Right atrium auricular region (tissue), 2 donors: ENCODE measurements around the gene MFGE8. TPM values are rescaled to one million over a fixed set of nuclear protein-coding genes. Genes with fewer than 3 reads are reported as not detected.

ENCODE experiments used
- DNase-seq: peaks from one replicate; pipeline ENCODE4 v3.0.0-alpha.2; 2019; ENCODE audit warnings: low spot score
- H3K27ac ChIP-seq, 2 donors: fragments of 200-600 bp; sonication (generic); 1 replicate in 1 of 2; 2 replicates in 1 of 2; pipeline ENCODE4 v1.5.1; 2016 to 2019
- H3K27me3 ChIP-seq, 2 donors: fragments of 200-600 bp; sonication (generic); one replicate each; pipeline versions ENCODE4 v1.5.1 to v1.6.0; 2017 to 2019
- H3K36me3 ChIP-seq: fragments of 200-600 bp; sonication (generic); one replicate; pipeline ENCODE4 v1.5.1; 2016
- H3K4me1 ChIP-seq, 2 donors: fragments of 200-600 bp; sonication (generic); one replicate each; pipeline versions ENCODE4 v1.5.1 to v1.6.0; 2017 to 2019
- H3K4me3 ChIP-seq, 2 donors: fragments of 200-600 bp; sonication (generic); 1 replicate in 1 of 2; 2 replicates in 1 of 2; pipeline ENCODE4 v1.5.1; 2017 to 2019; ENCODE audit warnings: mild to moderate bottlenecking in 1 of 2, moderate library complexity in 1 of 2
- H3K9me3 ChIP-seq, 2 donors: fragments of 200-600 bp; sonication (generic); one replicate each; pipeline ENCODE4 v1.5.1; 2019
- total RNA-seq, 2 donors: library from RNA; depleted of rRNA; stranded (reverse); fragments of >200 nt; gene quantifications; one replicate each; pipeline ENCODE4 v1.1.0, GENCODE V29; 2016
- TF ChIP-seq, protein P1 (sequence below), 2 donors: fragments of 200-600 bp; sonication (generic); IDR thresholded peaks; one replicate each; pipeline ENCODE4 v1.5.1; 2019; ENCODE audit warnings: antibody characterized with exemption in 2 of 2

Gene MFGE8
- total RNA-seq, 2 donors from 2014 or later, result 341 to 552 TPM

DNA sequence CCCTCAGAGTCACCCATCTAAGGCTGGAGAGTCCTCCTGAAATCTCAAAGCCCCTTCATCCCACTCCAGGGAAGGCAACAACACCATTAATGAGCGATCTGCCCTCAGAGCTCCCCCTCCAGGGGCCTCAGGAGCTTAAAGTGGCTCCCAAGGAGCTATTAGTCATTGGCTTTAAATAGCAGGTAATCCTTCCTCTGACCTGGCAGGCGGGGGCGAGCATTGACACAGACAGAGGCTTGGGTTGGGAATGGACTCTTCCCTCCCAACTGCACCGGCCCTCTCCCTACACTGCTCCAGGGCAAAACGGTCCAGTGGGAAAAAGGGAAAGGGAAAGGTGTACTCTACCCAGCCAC, 1.4 kb downstream of the MFGE8 start:
- H3K4me1 ChIP-seq, result peaks cover 0 to 59% of the 10 kb centered on the region in 2 donors
- H3K27me3 ChIP-seq, result no peaks in the 10 kb centered on the region
- peak overlapping the region; percentile 91 to 97 for H3K27ac ChIP-seq
- H3K9me3 ChIP-seq, result no peaks in the 10 kb centered on the region
- peaks cover 39% of the 10 kb centered on the region for H3K36me3 ChIP-seq
- TF ChIP-seq, protein P1, sequence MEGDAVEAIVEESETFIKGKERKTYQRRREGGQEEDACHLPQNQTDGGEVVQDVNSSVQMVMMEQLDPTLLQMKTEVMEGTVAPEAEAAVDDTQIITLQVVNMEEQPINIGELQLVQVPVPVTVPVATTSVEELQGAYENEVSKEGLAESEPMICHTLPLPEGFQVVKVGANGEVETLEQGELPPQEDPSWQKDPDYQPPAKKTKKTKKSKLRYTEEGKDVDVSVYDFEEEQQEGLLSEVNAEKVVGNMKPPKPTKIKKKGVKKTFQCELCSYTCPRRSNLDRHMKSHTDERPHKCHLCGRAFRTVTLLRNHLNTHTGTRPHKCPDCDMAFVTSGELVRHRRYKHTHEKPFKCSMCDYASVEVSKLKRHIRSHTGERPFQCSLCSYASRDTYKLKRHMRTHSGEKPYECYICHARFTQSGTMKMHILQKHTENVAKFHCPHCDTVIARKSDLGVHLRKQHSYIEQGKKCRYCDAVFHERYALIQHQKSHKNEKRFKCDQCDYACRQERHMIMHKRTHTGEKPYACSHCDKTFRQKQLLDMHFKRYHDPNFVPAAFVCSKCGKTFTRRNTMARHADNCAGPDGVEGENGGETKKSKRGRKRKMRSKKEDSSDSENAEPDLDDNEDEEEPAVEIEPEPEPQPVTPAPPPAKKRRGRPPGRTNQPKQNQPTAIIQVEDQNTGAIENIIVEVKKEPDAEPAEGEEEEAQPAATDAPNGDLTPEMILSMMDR (IDR thresholded peaks at IDR 0.05), result no peak
- peak overlapping the region; percentile 78 to 80 for H3K4me3 ChIP-seq
- no peak for DNase-seq

DNA sequence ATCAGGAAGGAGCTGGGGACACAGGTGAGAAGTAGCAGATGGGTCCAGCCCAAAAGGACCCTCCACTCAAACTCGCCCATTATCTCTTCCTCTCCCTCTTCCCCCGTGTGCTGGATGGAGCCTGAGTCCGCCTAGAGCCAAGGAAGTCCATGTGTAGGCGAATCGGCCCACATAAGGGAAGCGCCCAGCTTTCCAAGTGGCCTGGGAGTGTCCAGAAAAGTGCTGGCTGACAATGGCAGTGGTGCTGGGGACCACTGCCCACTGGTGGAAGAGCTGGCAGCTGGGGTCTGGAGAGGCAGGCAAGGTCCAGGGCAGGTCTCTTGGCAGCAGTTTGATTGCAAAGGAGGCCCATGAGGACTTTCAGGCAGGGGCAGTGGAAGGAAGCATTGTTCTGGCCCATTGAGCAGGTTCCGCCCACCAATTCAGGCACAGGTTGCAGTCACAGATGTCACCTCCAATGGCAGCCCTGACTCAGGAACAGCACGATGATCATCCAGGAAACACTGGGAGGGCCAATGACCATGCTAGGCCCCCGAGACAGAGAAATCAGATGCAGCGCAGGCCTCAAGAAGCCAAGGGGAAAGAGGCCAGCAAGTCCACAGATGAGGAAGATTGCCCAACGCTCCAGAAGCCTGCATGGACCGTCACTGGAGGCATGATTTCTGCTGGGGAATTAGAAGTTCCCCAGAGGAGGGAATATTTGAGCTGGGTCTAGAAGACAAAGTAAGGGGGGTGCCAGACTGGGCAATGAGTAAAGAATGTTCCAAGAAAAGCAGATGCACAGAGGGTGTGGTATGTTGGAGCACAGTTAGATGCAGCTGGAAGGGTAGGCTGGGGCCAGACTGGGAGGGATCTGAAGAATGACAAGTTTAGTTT, 3.0 kb downstream of the MFGE8 start:
- H3K9me3 ChIP-seq, result no peaks in the 10 kb centered on the region
- H3K27me3 ChIP-seq, result no peaks in the 10 kb centered on the region
- TF ChIP-seq, protein P1 (IDR thresholded peaks at IDR 0.05), result no peak
- peak overlapping the region; percentile 78 to 80 for H3K4me3 ChIP-seq
- H3K27ac ChIP-seq, result peak overlapping the region; percentile 91 to 97
- peaks cover 0 to 69% of the 10 kb centered on the region in 2 donors for H3K4me1 ChIP-seq
- H3K36me3 ChIP-seq, result peaks cover 53% of the 10 kb centered on the region
- no peak for DNase-seq

DNA sequence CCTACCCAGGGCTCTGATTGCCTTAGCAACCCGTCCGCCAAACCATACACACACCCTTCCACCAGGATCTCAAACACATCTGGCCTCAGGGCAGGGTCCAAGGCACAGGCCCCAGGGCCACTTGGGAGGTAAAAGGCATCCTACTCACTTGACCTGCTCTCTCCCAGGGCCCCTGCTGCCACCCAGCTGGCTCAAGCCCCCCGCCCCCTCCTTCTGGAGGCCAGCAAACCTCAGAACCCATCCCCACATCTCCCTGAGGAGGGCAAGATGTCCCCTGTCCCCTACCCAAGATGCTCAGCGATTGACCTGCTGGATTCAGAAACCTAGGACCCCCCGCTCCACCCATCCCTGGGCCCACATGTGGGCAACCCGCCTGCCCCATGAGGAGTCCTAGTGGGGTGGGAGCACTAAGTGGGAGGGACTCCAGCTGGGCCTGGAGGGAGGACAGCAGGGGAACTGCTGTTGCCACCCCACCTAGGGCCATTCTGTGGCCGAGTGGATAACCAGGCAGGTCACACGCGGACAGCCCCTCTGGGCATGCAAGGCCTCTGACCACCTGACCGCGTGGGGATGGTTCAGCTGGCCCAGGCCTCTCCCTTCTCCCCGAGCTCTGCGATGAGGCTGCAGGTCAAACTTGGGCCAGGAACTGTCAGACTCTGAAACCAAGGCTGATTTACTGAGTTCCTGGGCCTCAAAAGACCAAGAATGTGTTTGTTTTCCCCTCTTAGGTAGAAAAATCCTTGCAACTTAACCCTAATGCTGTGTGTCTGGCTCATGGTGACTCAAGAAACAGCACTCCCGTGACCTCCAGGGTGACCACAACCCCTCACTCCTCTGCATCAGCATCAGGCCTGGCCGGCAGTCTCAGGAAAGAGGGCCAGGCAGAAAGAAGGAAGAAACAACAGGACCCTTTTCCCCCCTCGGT, 4.2 kb downstream of the MFGE8 start:
- TF ChIP-seq, protein P1 (IDR thresholded peaks at IDR 0.05), result no peak
- Histone ChIP-seq H3K4me3 (peak overlapping the region in 1 of 2 donors; percentile 80), H3K4me1 (peaks cover 0 to 80% of the 10 kb centered on the region in 2 donors), H3K27me3 (no peaks in the 10 kb centered on the region), H3K27ac (peak overlapping the region; percentile 66 to 91), H3K36me3 (peaks cover 60% of the 10 kb centered on the region), H3K9me3 (no peaks in the 10 kb centered on the region)
- DNase-seq, result no peak

DNA sequence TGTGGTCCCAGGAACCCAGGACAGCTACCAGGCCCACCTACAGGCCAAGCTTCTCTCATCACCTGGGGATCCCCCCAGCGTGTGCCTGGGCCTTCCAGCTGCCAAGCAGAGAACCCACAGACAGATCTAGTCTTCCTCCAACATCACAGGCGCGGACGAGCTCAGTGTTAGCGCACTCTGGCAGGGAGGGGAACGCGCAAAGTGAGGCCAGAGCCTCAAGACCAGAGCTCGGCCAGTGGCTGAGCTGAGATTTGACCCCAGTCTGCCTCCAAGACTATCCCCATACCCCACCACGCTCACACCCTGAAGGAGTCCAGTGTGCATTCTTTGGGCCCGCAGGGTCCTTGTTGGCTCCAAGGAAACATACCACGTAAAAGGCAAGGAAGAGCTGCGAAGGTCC, 5.1 kb downstream of the MFGE8 start:
- H3K4me1 ChIP-seq, result peaks cover 0 to 80% of the 10 kb centered on the region in 2 donors
- no peak overlapping the region for H3K4me3 ChIP-seq
- TF ChIP-seq, protein P1 (IDR thresholded peaks at IDR 0.05), result no peak
- H3K9me3 ChIP-seq, result no peaks in the 10 kb centered on the region
- peak overlapping the region; percentile 66 to 91 for H3K27ac ChIP-seq
- H3K36me3 ChIP-seq, result peaks cover 68% of the 10 kb centered on the region
- H3K27me3 ChIP-seq, result no peaks in the 10 kb centered on the region
- no peak for DNase-seq

DNA sequence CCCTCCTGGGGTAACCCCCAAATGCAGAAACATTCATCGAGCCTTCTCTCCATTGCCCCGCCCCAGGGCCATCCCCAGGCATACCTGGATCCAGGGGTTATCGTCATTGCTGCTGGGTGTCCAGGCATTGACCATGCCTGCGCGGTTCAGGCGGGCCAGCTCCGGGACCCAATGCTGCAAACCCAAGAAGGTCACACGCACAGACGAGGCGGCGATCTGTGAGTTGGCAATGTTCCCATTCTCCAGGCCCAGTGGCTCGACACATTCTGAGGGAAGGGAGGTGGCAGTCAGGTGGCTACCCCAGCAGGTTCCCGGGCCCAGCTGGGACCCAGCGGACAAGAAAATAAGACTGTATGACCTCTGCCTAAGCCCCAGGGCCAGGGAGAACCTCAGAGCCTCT, 6.1 kb downstream of the MFGE8 start:
- H3K4me1 ChIP-seq, result peaks cover 0 to 74% of the 10 kb centered on the region in 2 donors
- DNase-seq, result no peak
- no peak overlapping the region for H3K4me3 ChIP-seq
- no peaks in the 10 kb centered on the region for H3K9me3 ChIP-seq
- H3K36me3 ChIP-seq, result peaks cover 78% of the 10 kb centered on the region
- TF ChIP-seq, protein P1 (IDR thresholded peaks at IDR 0.05), result no peak
- H3K27ac ChIP-seq, result peak overlapping the region; percentile 66 to 91
- no peaks in the 10 kb centered on the region for H3K27me3 ChIP-seq
